Astrocyte of the hippocampus (primary cell): ENCODE results near the gene ABI2.
"Not testable (repeated sequence)": the region's sequence is repeated elsewhere in the genome, so short reads cannot be mapped to it uniquely, and the experiment has no call there.

ENCODE experiments used
- DNase-seq: peaks from one replicate; pipeline ENCODE4 v3.0.0; 2011; ENCODE audit warnings: low read depth, low spot score

Gene ABI2

DNA sequence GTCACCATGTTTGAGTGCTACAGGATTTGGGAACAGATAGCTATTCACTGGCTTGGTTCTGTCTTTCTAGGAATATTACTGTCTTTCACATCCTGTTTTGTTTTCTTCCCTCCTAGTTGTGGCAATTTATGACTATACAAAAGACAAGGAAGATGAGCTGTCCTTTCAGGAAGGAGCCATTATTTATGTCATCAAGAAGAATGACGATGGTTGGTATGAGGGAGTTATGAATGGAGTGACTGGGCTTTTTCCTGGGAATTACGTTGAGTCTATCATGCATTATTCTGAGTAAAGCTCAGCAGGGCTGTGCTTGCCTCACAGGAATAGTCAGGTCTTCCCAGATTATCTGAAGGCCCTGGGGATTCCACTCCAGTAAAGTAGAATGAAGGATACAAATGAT is 98.9 kb downstream of the ABI2 start:
- DNase-seq = no peak

GRCh38 chr2:203429643-203430042 is 101.4 kb downstream of the ABI2 start:
- not testable (repeated sequence) for DNase-seq

DNA sequence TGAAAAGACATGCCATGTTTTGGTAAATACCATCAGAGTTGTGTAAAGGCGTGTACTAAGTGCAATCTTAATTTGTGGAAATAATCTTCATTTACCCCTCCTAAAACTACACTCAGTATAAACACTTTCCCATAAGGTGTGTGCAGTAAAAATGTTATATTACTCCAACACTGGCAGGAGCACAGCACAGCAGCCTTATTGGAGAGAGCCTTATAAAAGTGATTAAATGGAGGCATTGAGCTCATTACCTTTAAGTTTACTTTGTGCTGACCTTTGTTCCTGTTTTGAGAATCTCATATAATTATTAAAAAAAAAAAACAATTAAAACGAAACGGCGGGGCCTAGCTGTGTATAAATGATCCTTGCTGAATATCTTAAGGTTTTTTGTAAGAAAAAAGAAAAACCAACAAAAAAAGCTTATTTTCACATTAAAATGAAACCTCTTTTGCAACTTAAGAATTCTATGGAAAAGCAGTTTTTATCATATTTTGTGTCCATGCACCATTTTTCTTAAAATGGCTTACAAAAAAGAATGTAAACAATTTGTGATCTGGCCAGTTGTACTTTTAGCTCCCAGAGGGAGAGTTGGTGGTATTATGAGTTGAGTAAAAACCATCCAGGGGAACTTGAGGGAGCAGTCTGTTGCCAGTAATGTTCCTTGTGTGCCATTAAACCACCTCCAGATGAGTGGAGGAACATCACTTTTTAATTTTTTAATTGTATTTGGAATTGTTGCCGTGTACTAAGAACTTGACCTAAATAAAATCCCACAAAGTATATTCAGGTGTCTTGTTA is 103.4 kb downstream of the ABI2 start:
- DNase-seq = no peak

GRCh38 chr2:203432811-203433210 is 104.6 kb downstream of the ABI2 start:
- no peak for DNase-seq

- DNase-seq = no peak
Measured at GRCh38 chr2:203436496-203436895, 108.3 kb downstream of the ABI2 start.

- no peak for DNase-seq
Measured at GRCh38 chr2:203437511-203437910, 109.3 kb downstream of the ABI2 start.

DNA sequence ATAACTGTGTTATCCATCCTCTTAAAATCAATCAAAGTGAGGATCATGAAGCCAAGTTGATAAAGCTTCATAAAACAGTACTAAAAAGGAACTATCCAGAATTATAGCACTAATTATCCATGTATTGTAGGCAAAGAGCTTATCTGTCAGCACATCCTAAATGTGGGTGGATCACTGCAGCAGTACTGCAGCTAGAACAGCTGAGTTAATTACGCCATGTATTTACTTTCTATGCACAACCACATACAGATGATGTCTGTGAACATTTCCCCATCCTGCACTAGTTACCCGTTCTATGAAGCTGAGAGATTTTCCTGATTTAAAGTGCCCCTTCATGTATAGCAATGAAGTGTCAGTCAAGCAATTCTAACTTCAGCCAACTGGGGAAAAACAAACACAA is 110.3 kb downstream of the ABI2 start:
- DNase-seq = no peak

GRCh38 chr2:203440671-203441070 is 112.5 kb downstream of the ABI2 start:
- no peak for DNase-seq

DNA sequence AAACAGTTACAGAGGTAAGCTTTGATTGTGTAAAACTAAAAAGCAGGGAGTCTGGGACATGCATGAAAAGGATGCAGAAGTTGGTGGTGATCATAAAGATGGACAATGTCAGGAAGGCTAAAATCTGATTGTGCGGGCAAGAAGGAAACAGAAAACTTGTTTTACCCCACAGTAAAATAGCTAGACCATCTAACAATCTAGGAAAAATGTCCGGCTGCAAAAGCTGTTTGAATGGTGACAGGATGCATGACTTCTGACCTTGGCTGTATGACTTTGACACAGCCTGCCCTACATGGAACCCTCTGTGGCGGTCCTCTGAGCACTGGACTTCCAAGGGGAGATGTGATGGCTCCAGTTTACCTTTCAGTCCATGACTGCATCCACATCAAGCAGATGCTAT is 113.3 kb downstream of the ABI2 start:
- no peak for DNase-seq

DNA sequence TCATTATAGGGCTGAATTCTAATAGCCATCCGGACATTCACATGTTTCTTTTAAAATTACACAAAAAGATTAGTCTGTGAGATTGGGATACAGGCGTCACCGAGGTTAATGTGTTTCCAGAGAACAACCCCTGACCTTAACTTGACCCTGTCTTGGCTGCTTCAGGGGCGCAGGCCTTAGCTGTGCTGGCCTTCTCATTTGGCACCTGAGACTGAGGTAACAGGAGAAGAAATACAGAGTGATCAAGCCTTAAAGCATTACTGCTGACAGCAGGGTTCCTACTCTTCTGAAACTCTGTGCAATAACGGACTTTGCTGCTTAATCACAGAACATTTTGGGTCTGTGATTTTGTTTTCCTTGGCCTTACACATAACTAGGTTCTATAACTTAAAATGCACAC is 114.3 kb downstream of the ABI2 start:
- DNase-seq = no peak

- no peak for DNase-seq
Measured at GRCh38 chr2:203444738-203445137, 116.5 kb downstream of the ABI2 start.

DNA sequence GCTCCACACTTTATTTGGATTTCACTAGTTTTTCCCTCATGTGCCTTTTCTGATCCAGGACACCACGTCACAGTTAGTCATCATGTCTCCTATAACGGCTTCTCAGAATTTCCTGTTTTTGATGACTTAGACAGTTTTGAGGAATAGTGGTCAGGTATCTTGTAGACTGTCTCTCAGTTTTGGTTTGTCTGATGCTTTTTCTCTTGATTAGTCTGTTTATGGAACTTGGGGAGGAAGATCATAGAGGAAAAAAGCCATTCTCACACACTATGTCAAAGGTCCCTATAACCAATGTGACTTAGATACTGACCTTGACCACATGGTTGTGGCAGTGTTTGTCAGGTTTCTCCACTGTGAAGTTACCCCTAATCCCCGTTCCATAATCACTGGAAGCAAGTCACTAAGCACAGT is 117.9 kb downstream of the ABI2 start:
- DNase-seq = peak; percentile 56

- DNase-seq = no peak
Measured at GRCh38 chr2:203446780-203447179, 118.6 kb downstream of the ABI2 start.

- no peak for DNase-seq
Measured at GRCh38 chr2:203450561-203450960, 122.4 kb downstream of the ABI2 start.

GRCh38 chr2:203451011-203451410 is 122.8 kb downstream of the ABI2 start:
- DNase-seq = no peak

DNA sequence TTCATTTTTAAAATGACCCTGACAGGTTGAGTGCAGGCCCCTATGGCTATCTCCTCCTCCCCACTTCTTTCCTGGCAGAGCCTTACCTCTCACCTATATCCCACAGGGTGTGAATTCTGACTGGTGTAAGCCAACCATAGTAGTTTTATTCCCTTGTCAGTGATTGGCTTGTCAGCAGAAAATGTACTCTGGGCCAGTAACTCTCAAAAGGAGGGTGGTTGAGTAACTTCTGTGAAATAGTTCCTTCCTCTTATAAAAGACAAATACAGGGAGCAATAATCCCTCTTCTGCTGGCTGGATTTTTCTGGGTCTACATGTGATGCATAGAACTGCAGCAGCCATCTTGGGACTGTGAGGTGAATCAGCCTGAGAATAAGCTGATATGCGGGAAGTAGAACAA is 123.5 kb downstream of the ABI2 start:
- no peak for DNase-seq

DNA sequence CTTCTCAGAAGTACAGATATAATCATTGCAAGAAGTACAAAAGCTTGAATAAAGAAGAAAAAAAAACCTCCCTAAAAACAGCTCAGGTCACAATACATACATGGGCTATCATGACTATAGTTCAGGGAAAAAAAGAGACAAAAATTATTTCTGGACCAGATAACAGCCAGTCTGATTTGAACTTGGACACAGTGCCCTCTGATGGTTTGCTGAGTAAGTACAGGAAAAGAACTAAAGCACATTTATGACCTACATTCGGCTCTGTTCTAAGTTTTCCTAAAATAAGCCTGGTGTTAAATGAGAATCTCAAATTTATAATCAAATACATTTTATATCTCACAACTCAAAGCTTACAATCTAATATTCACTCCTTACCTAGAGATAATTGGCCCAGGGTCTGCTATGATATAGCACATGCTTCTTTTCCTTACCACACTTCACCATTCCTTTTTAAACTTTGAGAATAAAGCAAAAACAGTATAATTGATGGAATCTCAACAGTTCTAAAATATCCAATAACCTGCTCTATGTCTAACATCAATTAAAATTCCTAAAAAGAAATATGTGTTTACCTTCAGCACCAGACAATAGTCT is 125.8 kb downstream of the ABI2 start:
- peak; percentile 74 for DNase-seq

DNA sequence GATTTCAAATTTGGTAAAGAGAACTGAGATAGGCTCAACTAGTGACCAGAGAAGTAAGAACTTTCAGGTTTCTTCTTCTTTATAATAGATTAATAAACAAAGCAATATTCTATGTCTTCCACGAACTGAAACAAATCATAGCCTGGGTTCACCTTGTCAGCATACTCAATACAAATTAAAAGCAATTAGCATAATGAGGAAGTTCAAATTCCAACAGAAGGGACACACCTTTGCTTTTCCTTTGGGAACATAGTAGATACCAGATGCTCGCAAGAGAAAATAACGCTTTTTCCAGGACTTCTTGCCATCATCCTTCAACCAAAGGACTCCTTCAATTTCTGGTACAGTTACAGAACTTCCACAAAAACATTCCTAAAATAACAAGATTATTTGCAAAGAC is 127.0 kb downstream of the ABI2 start:
- no peak for DNase-seq

DNA sequence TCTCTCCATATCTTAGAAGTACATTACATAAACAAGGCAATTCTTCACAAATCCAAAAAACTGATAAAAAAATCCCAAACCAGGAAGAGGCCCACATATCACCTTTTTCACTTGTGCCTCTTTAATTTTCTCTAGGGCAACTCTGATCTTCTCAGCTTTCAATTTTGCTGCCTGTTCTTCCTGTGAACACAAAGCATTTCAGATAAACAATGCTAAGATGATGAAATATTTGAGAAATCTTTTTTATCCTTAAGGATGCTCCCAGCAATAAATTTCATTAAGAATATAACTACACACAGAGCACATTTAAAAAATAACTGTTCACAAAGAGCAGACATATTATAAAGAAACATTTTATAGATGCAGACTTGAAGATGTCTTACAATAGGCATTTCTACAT is 133.6 kb downstream of the ABI2 start:
- no peak for DNase-seq

GRCh38 chr2:203462308-203462707 is 134.1 kb downstream of the ABI2 start:
- DNase-seq = no peak

- DNase-seq = peak; percentile 26
Measured at GRCh38 chr2:203463266-203463678, 135.1 kb downstream of the ABI2 start.

- DNase-seq = no peak
Measured at GRCh38 chr2:203469546-203469945, 141.4 kb downstream of the ABI2 start.

- DNase-seq = no peak
Measured at GRCh38 chr2:203470371-203470770, 142.2 kb downstream of the ABI2 start.
